ENCODE results near the gene MXD4. TPM values are rescaled to one million over a fixed set of nuclear protein-coding genes. Genes with fewer than 3 reads are reported as not detected.

MXD4 gene
- total RNA-seq, 1 experiment from 2014 or later: 22.0 TPM

DNA sequence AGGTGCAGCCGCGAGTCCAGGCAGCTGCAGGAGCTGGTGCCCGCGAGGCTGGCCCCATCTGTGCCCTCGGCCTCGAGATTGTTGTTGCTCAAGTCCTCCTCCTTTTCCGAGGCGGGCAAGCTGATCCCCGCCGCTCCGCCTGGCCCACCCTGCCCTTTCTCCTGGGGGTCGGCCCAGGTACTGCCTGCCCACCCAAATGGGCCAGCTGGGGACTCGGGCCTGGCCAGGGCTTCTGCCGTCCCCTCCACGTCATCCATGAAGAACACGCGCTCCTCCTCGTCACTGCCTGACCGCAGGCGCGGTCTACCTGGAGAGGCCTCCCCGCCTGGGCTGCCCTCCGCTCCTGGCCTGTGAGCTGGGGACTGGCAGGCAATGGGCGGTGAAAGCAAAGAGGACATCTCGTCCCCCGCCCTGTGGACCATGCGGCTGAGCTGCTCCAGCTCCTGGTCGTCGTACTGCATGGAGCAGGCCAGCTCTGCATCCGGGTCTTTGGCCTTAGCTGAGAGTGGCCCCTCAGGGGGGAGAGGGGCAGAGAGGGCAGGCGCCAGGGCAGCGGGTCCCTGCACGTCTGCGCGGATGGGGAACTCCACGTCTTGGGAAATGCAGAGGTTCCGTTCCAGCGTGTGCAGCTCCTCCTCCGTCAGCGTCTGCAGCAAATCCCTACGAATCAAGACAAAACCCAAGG lies 43.1 kb upstream of the MXD4 start:
- intact Hi-C loops (cut with micrococcal nuclease): no loop called here
- no peaks in the 10 kb centered on the region for H4K20me1 ChIP-seq (ENCODE audit: insufficient read depth)
- no peaks in the 10 kb centered on the region for H3K9me3 ChIP-seq (ENCODE audit: control insufficient read depth in 1 of 2, insufficient read depth in 1 of 2, low read depth in 1 of 2, low read length in 2 of 2)
- H3K79me2 ChIP-seq (ENCODE audit: insufficient read depth, low read length): no peaks in the 10 kb centered on the region
- H2AFZ ChIP-seq (ENCODE audit: low read depth, low read length, poor library complexity, severe bottlenecking): no peak overlapping the region
- H3K4me1 ChIP-seq (ENCODE audit: control insufficient read depth in 1 of 2, insufficient read depth in 2 of 2, low read length in 2 of 2): no peaks in the 10 kb centered on the region
- no peak overlapping the region for H3K4me2 ChIP-seq (ENCODE audit: low read length)
- no peak overlapping the region for H3K9ac ChIP-seq (ENCODE audit: low read length)
- no peak overlapping the region for H3K27ac ChIP-seq (ENCODE audit: low read depth, low read length)
- H3K27me3 ChIP-seq (ENCODE audit: insufficient read depth, low read length): no peaks in the 10 kb centered on the region
- POLR2A ChIA-PET: no interaction called here
- no peak for ATAC-seq
- no TSS peak for BruUV-seq (replicated peaks)
- CTCF ChIA-PET: no interaction called here
- H3K9me2 ChIP-seq (ENCODE audit: insufficient read depth): no peaks in the 10 kb centered on the region
- H3K36me3 ChIP-seq (ENCODE audit: control insufficient read depth in 1 of 2, insufficient read depth in 2 of 2, low read length in 2 of 2): no peaks in the 10 kb centered on the region; a peak in 1 of 4 replicates
- RAD21 ChIA-PET (ENCODE audit: low non-redundant PET in 1 of 2, low total read pairs in 2 of 2, uncharacterized antibody in 2 of 2, unreplicated experiment in 2 of 2): no interaction called here
- H3K4me3 ChIP-seq (replicated peaks in 1 of 2; ENCODE audit: low read depth in 1 of 2, low read length in 2 of 2): no peak overlapping the region
- DNase-seq (ENCODE audit: low read depth, low spot score): no peak
- TF ChIP-seq, protein P1, sequence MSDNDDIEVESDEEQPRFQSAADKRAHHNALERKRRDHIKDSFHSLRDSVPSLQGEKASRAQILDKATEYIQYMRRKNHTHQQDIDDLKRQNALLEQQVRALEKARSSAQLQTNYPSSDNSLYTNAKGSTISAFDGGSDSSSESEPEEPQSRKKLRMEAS (IDR thresholded peaks at IDR 0.05): no peak
- TF ChIP-seq EZH2 (IDR thresholded peaks at IDR 0.05) (no peak), YY1 (IDR thresholded peaks at IDR 0.05; ENCODE audit: extremely low read depth, insufficient replicate concordance, low read depth, low read length) (no peak), TCF7L2 (IDR thresholded peaks at IDR 0.05; ENCODE audit: borderline replicate concordance, extremely low read depth, insufficient read depth, insufficient read length) (no peak), CEBPB (IDR thresholded peaks at IDR 0.05; ENCODE audit: low read depth) (no peak), ZFX (IDR thresholded peaks at IDR 0.05) (no peak), REST (IDR thresholded peaks at IDR 0.05; ENCODE audit: low read depth) (no peak), ATF3 (IDR thresholded peaks at IDR 0.05) (no peak)
- TF ChIP-seq, protein P2, sequence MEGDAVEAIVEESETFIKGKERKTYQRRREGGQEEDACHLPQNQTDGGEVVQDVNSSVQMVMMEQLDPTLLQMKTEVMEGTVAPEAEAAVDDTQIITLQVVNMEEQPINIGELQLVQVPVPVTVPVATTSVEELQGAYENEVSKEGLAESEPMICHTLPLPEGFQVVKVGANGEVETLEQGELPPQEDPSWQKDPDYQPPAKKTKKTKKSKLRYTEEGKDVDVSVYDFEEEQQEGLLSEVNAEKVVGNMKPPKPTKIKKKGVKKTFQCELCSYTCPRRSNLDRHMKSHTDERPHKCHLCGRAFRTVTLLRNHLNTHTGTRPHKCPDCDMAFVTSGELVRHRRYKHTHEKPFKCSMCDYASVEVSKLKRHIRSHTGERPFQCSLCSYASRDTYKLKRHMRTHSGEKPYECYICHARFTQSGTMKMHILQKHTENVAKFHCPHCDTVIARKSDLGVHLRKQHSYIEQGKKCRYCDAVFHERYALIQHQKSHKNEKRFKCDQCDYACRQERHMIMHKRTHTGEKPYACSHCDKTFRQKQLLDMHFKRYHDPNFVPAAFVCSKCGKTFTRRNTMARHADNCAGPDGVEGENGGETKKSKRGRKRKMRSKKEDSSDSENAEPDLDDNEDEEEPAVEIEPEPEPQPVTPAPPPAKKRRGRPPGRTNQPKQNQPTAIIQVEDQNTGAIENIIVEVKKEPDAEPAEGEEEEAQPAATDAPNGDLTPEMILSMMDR (IDR thresholded peaks at IDR 0.05 in 2 of 3, conservative IDR thresholded peaks at IDR 0.05 in 1 of 3; ENCODE audit: borderline replicate concordance in 1 of 3, insufficient read depth in 1 of 3, low read depth in 2 of 3, low read length in 2 of 3): no peak
